Spleen (tissue), 11 donors: ENCODE results near the gene ARF1. TPM values are rescaled to one million over a fixed set of nuclear protein-coding genes. Genes with fewer than 3 reads are reported as not detected.
A peak's percentile ranks its signal among the peaks of the same experiment; 100 is the strongest.

Experiments
- DNase-seq: peaks from one replicate; pipeline ENCODE4 v3.0.0-alpha.2; 2020
- H3K27ac ChIP-seq, 8 donors: fragments of 200-600 bp; sonication (generic) in 7 of 8; 1 replicate in 4 of 8; 2 replicates in 4 of 8; pipeline versions ENCODE4 v1.5.0 to v1.8.0; 2016 to 2021; ENCODE audit warnings: inconsistent platforms in 4 of 8, mild to moderate bottlenecking in 4 of 8, moderate library complexity in 1 of 8
- H3K27me3 ChIP-seq, 7 donors: fragments of 200-600 bp; sonication (generic) in 6 of 7; replicated peaks in 1 of 7; 1 replicate in 4 of 7; 2 replicates in 3 of 7; pipeline versions ENCODE4 v1.5.0 to v1.8.0; 2016 to 2021; ENCODE audit warnings: inconsistent platforms in 3 of 7, mild to moderate bottlenecking in 1 of 7
- H3K36me3 ChIP-seq, 6 donors: fragments of 200-600 bp; sonication (generic) in 5 of 6; 1 replicate in 4 of 6; 2 replicates in 2 of 6; pipeline versions ENCODE4 v1.5.0 to v1.8.0; 2016 to 2021; ENCODE audit warnings: inconsistent platforms in 2 of 6
- H3K4me1 ChIP-seq, 6 donors: fragments of 200-600 bp; sonication (generic) in 5 of 6; 1 replicate in 3 of 6; 2 replicates in 3 of 6; pipeline versions ENCODE4 v1.5.0 to v1.8.0; 2016 to 2021; ENCODE audit warnings: inconsistent platforms in 3 of 6
- H3K4me3 ChIP-seq, 8 donors: fragments of 200-600 bp; sonication (generic) in 7 of 8; 1 replicate in 4 of 8; 2 replicates in 4 of 8; pipeline versions ENCODE4 v1.5.0 to v1.8.0; 2016 to 2021; ENCODE audit warnings: inconsistent platforms in 4 of 8, mild to moderate bottlenecking in 4 of 8, moderate library complexity in 2 of 8
- H3K9me3 ChIP-seq, 8 donors: fragments of 200-600 bp; sonication (generic) in 7 of 8; 1 replicate in 4 of 8; 2 replicates in 4 of 8; pipeline versions ENCODE4 v1.5.0 to v1.8.0; 2016 to 2021; ENCODE audit warnings: inconsistent platforms in 4 of 8
- CTCF ChIP-seq, 11 experiments: fragments of 200-600 bp in 7 of 11; fragments of 450-650 bp in 4 of 11; sonication (generic) in 4 of 11; IDR thresholded peaks in 8 of 11; conservative IDR thresholded peaks in 3 of 11; 1 replicate in 7 of 11; 2 replicates in 4 of 11; pipeline versions ENCODE4 v1.4.0 to v1.8.0; 2016 to 2021; ENCODE audit warnings: antibody characterized with exemption in 11 of 11, inconsistent platforms in 4 of 11, mild to moderate bottlenecking in 1 of 11
- POLR2A ChIP-seq, 3 donors: fragments of 450-650 bp; IDR thresholded peaks; one replicate each; pipeline ENCODE4 v1.5.1; 2017; ENCODE audit warnings: antibody characterized with exemption in 3 of 3, mild to moderate bottlenecking in 1 of 3
- POLR2AphosphoS5 ChIP-seq, 3 donors: sonication (generic); formaldehyde crosslinking; IDR thresholded peaks; one replicate each; pipeline ENCODE4 v1.5.1; 2017; ENCODE audit warnings: antibody characterized with exemption in 3 of 3
- WGBS, 5 donors: extraction: QIAGEN DNeasy Blood & Tissue Kit in 3 of 5; methylation state at CpG; one replicate each; pipeline versions ENCODE4 v1.1.5 to v1.1.7; 2013 to 2018; 5-methylcytosine and 5-hydroxymethylcytosine counted together
- intact Hi-C: fragments of 100-400 bp; cut with DNase I; formaldehyde crosslinking; loops from one replicate; pipeline ENCODE4 v1.15.0; 2023; ENCODE audit warnings: low total_unique reads
- polyA plus RNA-seq, 3 donors: library from polyadenylated mRNA; stranded (reverse); fragments of 200-250 nt; gene quantifications; one replicate each; pipeline ENCODE4 v1.2.1, GENCODE V29; 2013
- total RNA-seq, 7 donors: library from RNA; depleted of rRNA in 3 of 7; stranded (reverse); fragments of >200 nt in 3 of 7; fragmentation: NEBNext Ultra II Directional in 4 of 7; extraction: Animal tissue kit (Norgen Biotek cat#: 25700) in 4 of 7; gene quantifications; one replicate each; pipeline versions ENCODE4 v1.1.0 to v1.2.1, GENCODE V29; 2016 to 2021
- donor health status: healthy with polysubstance abuse.
- donor health status: DM: no; HTN: no; CAD: no; lungs with moderate emphysema.
- donor health status: DM: no; HTN: no; CAD: no.
- donor health status: Bipolar disorder and iron deficiency.
- donor health status: healthy.
- donor health status: DM: no; HTN: no; CAD: no.
- donor health status: DM: yes; HTN: yes; CAD: no.

The ARF1 gene
- total and polyA plus RNA-seq, 10 donors = 150 to 387 (median 324) TPM

GRCh38 chr1:228105270-228105995 is 22.9 kb downstream of the ARF1 start:
- WGBS, 5 donors = 77 to 100% (median 81%) methylated on average over 5 to 9 of the region's 9 CpGs
- H3K4me1 ChIP-seq = peaks cover 25 to 79% (median 59%) of the 10 kb centered on the region in 6 donors
- TF ChIP-seq POLR2AphosphoS5 (IDR thresholded peaks at IDR 0.05) = peak in 1 of 3 donors; percentile 41
- TF ChIP-seq POLR2A (IDR thresholded peaks at IDR 0.05) = no peak
- DNase-seq = peak; percentile 77
- no peaks in the 10 kb centered on the region for H3K9me3 ChIP-seq
- intact Hi-C loops = no loop called here
- no peaks in the 10 kb centered on the region for H3K27me3 ChIP-seq
- H3K4me3 ChIP-seq = no peak overlapping the region
- H3K36me3 ChIP-seq = peaks cover 0 to 36% (median 22%) of the 10 kb centered on the region in 6 donors
- H3K27ac ChIP-seq = no peak overlapping the region

DNA sequence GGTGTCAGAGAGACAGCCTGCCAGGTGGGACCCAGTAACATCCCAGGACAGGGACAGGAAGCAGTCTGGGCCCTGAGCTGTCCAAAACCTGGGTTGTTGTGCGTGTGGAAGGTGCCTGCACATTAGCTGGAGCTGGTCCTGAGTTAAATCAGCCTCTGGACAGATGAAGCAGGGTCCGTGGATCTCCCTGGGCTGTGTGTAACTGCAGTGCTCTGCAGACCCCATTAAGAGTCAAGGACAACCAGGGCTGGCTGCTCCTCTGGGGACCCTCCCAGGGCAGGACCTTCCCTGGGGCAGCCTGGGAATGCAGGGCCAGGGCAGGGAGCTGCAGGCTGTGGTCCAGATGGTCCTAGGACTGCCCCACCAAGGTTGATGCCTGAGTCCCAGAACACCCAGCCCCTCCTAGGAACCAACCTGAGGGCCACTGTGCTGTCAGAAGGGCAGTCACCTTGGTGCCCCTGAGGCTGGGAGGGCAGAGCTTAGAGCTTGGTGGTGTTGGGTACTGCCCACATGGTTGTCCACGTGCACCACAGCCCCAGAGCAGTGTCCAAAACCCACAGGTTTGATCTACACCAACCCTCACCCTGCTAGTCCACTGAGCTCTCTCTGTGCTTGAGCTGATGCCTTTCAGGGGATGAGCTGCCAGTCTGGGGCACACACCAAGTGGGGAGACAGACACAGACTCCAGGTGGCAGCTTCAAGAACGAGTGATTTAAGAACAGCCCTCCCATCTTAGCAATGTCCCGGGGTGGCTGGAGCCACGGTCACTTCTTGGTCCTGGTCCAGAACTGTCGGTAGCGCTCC is 23.7 kb downstream of the ARF1 start:
- intact Hi-C loops = no loop called here
- Histone ChIP-seq H3K36me3 (peaks cover 0 to 28% (median 20%) of the 10 kb centered on the region in 6 donors), H3K4me3 (no peak overlapping the region), H3K27me3 (no peaks in the 10 kb centered on the region), H3K9me3 (no peaks in the 10 kb centered on the region), H3K27ac (no peak overlapping the region), H3K4me1 (peaks cover 25 to 77% (median 57%) of the 10 kb centered on the region in 6 donors)
- TF ChIP-seq POLR2A (IDR thresholded peaks at IDR 0.05) = no peak
- TF ChIP-seq CTCF (IDR thresholded peaks at IDR 0.05 in 8 of 11, conservative IDR thresholded peaks at IDR 0.05 in 3 of 11) = no peak
- TF ChIP-seq POLR2AphosphoS5 (IDR thresholded peaks at IDR 0.05) = no peak
- peak; percentile 76 for DNase-seq
- 86 to 90% (median 87%) methylated on average over 7 to 8 of the region's 8 CpGs for WGBS, 5 donors

DNA sequence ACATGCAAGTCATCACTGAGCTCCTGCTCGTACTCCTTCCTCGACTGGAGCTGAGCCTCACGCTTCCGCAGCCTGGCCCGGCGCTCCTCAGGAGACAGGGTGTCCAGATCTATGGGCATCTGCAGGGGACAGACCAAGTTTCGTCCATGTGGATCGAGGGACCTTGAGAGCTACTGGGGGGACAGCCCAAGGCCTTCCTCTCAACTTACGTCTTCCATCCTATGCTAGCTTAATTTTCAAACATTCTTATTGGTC is 24.2 kb downstream of the ARF1 start:
- 89 to 95% (median 95%) methylated on average over 9 of the region's 9 CpGs for WGBS, 5 donors
- intact Hi-C loops = no loop called here

DNA sequence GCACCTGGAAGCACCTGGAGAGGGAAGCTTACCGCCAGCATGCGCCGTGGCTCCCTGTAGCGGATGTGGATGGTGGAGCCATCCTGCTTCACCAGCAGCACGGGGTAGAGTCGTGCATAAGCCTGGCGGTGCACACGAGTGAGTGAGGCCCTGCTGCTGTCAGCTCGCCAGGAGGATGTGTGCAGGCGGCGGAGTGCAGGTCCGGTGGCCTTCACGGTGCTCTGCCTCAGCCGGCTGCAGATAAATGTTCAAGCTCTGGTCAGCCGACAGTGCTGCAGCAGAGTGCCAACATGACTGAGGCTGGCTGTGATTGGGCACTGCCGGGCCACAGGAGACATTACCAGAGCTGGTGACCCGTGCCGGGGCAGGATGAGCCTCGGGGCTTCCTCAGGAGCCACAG is 25.1 kb downstream of the ARF1 start:
- peak overlapping the region in 1 of 8 donors; percentile 89 for H3K4me3 ChIP-seq
- intact Hi-C loops = no loop called here
- no peaks in the 10 kb centered on the region for H3K27me3 ChIP-seq
- DNase-seq = peak; percentile 83
- TF ChIP-seq POLR2AphosphoS5 (IDR thresholded peaks at IDR 0.05) (no peak), POLR2A (IDR thresholded peaks at IDR 0.05) (no peak), CTCF (IDR thresholded peaks at IDR 0.05 in 8 of 11, conservative IDR thresholded peaks at IDR 0.05 in 3 of 11) (no peak)
- peak overlapping the region in 1 of 8 donors; percentile 96 for H3K27ac ChIP-seq
- peaks cover 0 to 27% (median 20%) of the 10 kb centered on the region in 6 donors for H3K36me3 ChIP-seq
- 88 to 94% (median 89%) methylated on average over 17 to 19 of the region's 19 CpGs for WGBS, 5 donors
- H3K9me3 ChIP-seq = no peaks in the 10 kb centered on the region
- H3K4me1 ChIP-seq = peaks cover 20 to 63% (median 43%) of the 10 kb centered on the region in 6 donors

More for the DNA sequence above, 24.2 kb downstream of the ARF1 start:
- peak; percentile 75 for DNase-seq
- Histone ChIP-seq H3K36me3 (peaks cover 0 to 27% (median 20%) of the 10 kb centered on the region in 6 donors), H3K27ac (no peak overlapping the region), H3K27me3 (no peaks in the 10 kb centered on the region), H3K4me3 (no peak overlapping the region), H3K4me1 (peaks cover 23 to 72% (median 51%) of the 10 kb centered on the region in 6 donors), H3K9me3 (no peaks in the 10 kb centered on the region)
- TF ChIP-seq CTCF (IDR thresholded peaks at IDR 0.05 in 8 of 11, conservative IDR thresholded peaks at IDR 0.05 in 3 of 11) (no peak), POLR2A (IDR thresholded peaks at IDR 0.05) (no peak), POLR2AphosphoS5 (IDR thresholded peaks at IDR 0.05) (no peak)
